Erythroblast (primary cell): ENCODE results near the gene CTU2.

Experiments
- GATA1 ChIP-seq: IDR thresholded peaks from 2 replicates; pipeline ENCODE4 v1.6.1; 2011; ENCODE audit warnings: low read depth, mild to moderate bottlenecking, control low read depth, low read length, moderate library complexity
- POLR2A ChIP-seq: IDR thresholded peaks from 2 replicates; pipeline ENCODE4 v1.6.1; 2011; ENCODE audit warnings: mild to moderate bottlenecking, low read length

- TF ChIP-seq POLR2A, result no peak
- no peak for TF ChIP-seq GATA1
These were observed 49.6 kb downstream of the CTU2 start for GRCh38 chr16:88755745-88756443.
